Measurements from ENCODE around the gene PLD6.

DNA sequence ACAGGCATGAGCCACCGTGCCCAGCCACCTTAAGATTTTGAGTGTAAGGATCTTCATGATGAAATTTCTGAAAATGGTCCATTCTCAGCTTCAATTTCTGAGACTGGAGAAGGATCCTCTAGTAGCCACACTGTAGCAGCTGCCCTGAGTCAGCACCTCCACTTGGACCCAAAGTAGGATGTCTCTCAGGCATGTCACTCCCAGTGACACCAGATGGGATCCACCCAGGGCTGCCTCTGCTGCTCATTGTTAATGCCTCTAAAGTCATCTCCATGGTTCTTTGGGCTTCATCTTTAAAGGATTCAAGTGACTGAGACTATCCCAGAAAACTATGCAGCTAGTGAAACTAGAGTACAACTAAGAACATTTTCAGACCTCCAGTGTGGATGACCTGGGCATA is 7.9 kb downstream of the PLD6 start:
- no peak for TF ChIP-seq POLR2A (IDR thresholded peaks at IDR 0.05; ENCODE audit: extremely low read depth, insufficient read length)
- TF ChIP-seq, protein P1, sequence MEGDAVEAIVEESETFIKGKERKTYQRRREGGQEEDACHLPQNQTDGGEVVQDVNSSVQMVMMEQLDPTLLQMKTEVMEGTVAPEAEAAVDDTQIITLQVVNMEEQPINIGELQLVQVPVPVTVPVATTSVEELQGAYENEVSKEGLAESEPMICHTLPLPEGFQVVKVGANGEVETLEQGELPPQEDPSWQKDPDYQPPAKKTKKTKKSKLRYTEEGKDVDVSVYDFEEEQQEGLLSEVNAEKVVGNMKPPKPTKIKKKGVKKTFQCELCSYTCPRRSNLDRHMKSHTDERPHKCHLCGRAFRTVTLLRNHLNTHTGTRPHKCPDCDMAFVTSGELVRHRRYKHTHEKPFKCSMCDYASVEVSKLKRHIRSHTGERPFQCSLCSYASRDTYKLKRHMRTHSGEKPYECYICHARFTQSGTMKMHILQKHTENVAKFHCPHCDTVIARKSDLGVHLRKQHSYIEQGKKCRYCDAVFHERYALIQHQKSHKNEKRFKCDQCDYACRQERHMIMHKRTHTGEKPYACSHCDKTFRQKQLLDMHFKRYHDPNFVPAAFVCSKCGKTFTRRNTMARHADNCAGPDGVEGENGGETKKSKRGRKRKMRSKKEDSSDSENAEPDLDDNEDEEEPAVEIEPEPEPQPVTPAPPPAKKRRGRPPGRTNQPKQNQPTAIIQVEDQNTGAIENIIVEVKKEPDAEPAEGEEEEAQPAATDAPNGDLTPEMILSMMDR (IDR thresholded peaks at IDR 0.05; ENCODE audit: low read depth, low read length) = no peak
- TF ChIP-seq, protein P2, sequence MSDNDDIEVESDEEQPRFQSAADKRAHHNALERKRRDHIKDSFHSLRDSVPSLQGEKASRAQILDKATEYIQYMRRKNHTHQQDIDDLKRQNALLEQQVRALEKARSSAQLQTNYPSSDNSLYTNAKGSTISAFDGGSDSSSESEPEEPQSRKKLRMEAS (IDR thresholded peaks at IDR 0.05; ENCODE audit: low read depth, low read length) = no peak
- no peak for TF ChIP-seq MYC (IDR thresholded peaks at IDR 0.05; ENCODE audit: low read depth, low read length)
